ENCODE measurements around the gene WDR59. TPM values are rescaled to one million over a fixed set of nuclear protein-coding genes. Genes with fewer than 3 reads are reported as not detected.

Gene WDR59
- polyA plus RNA-seq, 2 of the 4 experiments (the other 2 are of a cell fraction), result 33.4 to 52.2 TPM

- TF ChIP-seq FOSB (CRISPR knock-in tag; IDR thresholded peaks at IDR 0.05) (no peak), REST (IDR thresholded peaks at IDR 0.05) (no peak), HES2 (IDR thresholded peaks at IDR 0.05) (no peak), MYC (IDR thresholded peaks at IDR 0.05; ENCODE audit: borderline replicate concordance, low read length) (no peak), RAD21 (conservative IDR thresholded peaks at IDR 0.05 in 1 of 2, IDR thresholded peaks at IDR 0.05 in 1 of 2) (no peak), NR3C1 (IDR thresholded peaks at IDR 0.05) (no peak), FOXS1 (CRISPR knock-in tag; IDR thresholded peaks at IDR 0.05) (no peak), EHMT2 (IDR thresholded peaks at IDR 0.05; ENCODE audit: low read depth) (no peak), POLR2A (IDR thresholded peaks at IDR 0.05; ENCODE audit: low read length) (no peak), KDM5A (IDR thresholded peaks at IDR 0.05) (no peak), EP300 (IDR thresholded peaks at IDR 0.05) (no peak), NPAS2 (CRISPR knock-in tag; IDR thresholded peaks at IDR 0.05; ENCODE audit: borderline replicate concordance) (no peak)
- FAIRE-seq (no peak), ATAC-seq (no peak), DNase-seq (ENCODE audit: low read depth in 1 of 2, low spot score in 1 of 2) (no peak)
- ChIA-PET POLR2A (no interaction called here), CTCF (no interaction called here)
- Histone ChIP-seq H3K9me3 (no peaks in the 10 kb centered on the region), H3K4me1 (peaks cover 3% of the 10 kb centered on the region), H3K4me2 (no peak overlapping the region), H3K27ac (no peak overlapping the region), H3K4me3 (no peak overlapping the region)
- WGBS (ENCODE audit: missing lambda C conversion rate), result 92% methylated on average over 5 of the region's 5 CpGs
Measured at GRCh38 chr16:74902161-74902560, 82.8 kb downstream of the WDR59 start.

GRCh38 chr16:74901606-74902005 lies 83.3 kb downstream of the WDR59 start:
- CTCF ChIA-PET, result no interaction called here
- FAIRE-seq, result no peak
- WGBS (ENCODE audit: missing lambda C conversion rate), result 88% methylated on average over 4 of the region's 4 CpGs

More at GRCh38 chr16:74901606-74902005, 83.3 kb downstream of the WDR59 start:
- Histone ChIP-seq H3K4me2 (no peak overlapping the region), H3K4me1 (peaks cover 9% of the 10 kb centered on the region), H3K4me3 (no peak overlapping the region), H3K9me3 (no peaks in the 10 kb centered on the region), H3K27ac (no peak overlapping the region)
- ATAC-seq, result no peak
- TF ChIP-seq TFCP2L1 (CRISPR knock-in tag; IDR thresholded peaks at IDR 0.05) (no peak), SMC3 (IDR thresholded peaks at IDR 0.05) (no peak), CTCF (IDR thresholded peaks at IDR 0.05) (no peak), ESRRA (IDR thresholded peaks at IDR 0.05; ENCODE audit: borderline replicate concordance, low read length) (no peak), JUN (IDR thresholded peaks at IDR 0.05) (no peak), NFE2L2 (conservative IDR thresholded peaks at IDR 0.05; ENCODE audit: low read length) (no peak), BHLHE40 (IDR thresholded peaks at IDR 0.05; ENCODE audit: low read depth, low read length) (no peak), TP53 (CRISPR knock-in tag; IDR thresholded peaks at IDR 0.05) (no peak), ZNF302 (CRISPR knock-in tag; IDR thresholded peaks at IDR 0.05) (no peak), HEYL (CRISPR knock-in tag; IDR thresholded peaks at IDR 0.05) (no peak), SREBF2 (IDR thresholded peaks at IDR 0.05) (no peak), FOSB (CRISPR knock-in tag; IDR thresholded peaks at IDR 0.05) (no peak), HOXB13 (CRISPR knock-in tag; IDR thresholded peaks at IDR 0.05; ENCODE audit: low read depth) (no peak), FOSL2 (IDR thresholded peaks at IDR 0.05) (no peak), FOSL2 (CRISPR knock-in tag; IDR thresholded peaks at IDR 0.05) (no peak), ZFP36 (IDR thresholded peaks at IDR 0.05; ENCODE audit: borderline replicate concordance, partially characterized antibody) (no peak), RNF2 (IDR thresholded peaks at IDR 0.05; ENCODE audit: borderline replicate concordance, low read depth) (no peak)
- POLR2A ChIA-PET, result no interaction called here
- no peak for DNase-seq (ENCODE audit: low read depth in 1 of 2, low spot score in 1 of 2)
